HG03039 (cell line): ENCODE data around the gene ANKRD39.
"Not testable (repeated sequence)": the region's sequence is repeated elsewhere in the genome, so short reads cannot be mapped to it uniquely, and the experiment has no call there.

Experiments
- ATAC-seq: cut with Tn5 transposase; IDR thresholded peaks from one replicate; pipeline ENCODE4 v1.9.1; 2021; ENCODE audit warnings: mild to moderate bottlenecking, moderate library complexity; ENCODE audit not compliant: unreplicated experiment

The ANKRD39 gene

DNA sequence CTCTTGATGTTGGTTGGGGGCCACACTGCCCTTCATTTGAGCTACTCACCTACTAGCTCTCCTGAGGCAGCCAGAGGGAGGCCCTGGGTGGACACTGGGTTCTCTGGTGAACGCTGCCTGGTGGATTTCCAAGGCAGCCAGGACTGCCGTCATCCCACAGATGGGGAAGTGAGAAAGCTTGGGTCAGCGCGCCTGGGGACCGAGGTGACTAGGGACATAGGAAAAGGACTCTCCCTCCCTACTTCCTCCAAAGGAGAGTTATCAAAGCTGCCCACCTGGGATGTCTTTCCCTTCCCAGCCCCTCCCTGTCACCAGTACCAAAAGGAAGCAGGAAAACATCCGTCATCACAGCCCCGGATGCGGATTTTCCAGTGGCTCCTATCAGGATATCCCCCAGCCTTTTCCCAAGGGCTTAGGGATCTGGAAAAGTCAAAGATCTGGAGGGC is 15.9 kb upstream of the ANKRD39 start:
- ATAC-seq = no peak

DNA sequence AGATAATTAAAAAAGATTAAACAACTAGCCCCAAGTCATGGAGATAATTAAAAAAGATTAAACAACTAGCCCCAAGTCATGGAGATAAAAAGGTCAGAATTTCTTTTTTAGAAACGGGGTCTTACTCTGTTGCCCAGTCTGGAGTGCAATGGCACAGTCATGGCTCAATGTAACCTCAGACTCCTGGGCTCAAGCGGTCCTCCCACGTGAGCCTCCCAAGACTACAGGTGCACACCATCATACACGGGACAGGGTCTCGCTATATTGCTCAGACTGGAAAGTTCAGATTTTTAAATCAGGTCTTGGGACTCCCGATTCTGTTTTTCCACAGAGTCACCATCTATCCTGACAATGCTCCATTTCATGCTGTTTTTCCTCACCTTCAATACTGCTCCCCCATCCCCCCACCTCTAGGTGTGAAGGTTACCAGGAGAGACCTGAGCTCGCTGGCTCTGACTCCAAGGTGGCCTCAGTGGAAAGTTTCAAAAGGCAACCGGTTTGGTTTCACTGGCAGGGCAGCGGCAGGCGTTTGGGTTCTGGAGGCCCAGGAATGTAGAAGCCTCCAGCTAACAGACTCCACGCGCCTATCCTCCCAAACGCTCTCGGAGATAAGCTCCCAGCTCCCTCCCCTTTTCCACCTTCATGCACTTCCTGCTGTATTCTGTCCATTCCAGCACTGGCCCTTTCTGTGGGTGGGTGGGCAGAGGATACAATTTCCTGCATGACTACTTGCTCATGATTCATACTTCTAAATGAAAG is 15.0 kb upstream of the ANKRD39 start:
- no peak for ATAC-seq

DNA sequence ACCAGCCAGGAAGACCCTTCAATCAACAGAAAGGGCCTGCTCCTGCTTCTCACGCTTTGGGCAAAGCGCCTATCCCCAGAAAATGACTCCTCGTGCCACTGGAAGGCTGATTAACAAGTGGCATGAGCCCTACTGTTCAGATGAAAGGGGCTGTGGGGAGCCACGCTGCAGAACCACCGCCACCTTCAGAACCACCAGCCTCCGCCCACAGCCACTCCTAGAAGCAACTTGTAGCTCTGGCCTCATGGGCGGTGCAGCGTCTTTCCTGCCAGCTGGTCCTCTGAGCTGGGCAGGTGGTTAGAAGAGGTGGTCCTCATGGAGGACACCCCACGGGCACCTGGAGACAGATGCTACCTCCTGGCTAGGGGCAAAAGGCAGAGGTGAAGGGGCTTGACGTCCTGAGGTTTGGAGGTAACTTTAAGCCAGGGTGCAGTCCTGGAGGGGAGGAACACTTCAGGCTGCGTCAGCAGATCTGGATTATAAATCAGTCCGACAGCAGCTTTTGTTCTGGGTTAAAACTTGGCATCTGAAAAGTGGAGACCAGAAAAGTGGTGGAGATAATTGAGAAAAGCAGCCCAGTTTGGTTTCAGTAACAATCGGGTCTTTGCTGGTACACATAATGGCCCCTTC is 12.9 kb upstream of the ANKRD39 start:
- ATAC-seq = no peak

DNA sequence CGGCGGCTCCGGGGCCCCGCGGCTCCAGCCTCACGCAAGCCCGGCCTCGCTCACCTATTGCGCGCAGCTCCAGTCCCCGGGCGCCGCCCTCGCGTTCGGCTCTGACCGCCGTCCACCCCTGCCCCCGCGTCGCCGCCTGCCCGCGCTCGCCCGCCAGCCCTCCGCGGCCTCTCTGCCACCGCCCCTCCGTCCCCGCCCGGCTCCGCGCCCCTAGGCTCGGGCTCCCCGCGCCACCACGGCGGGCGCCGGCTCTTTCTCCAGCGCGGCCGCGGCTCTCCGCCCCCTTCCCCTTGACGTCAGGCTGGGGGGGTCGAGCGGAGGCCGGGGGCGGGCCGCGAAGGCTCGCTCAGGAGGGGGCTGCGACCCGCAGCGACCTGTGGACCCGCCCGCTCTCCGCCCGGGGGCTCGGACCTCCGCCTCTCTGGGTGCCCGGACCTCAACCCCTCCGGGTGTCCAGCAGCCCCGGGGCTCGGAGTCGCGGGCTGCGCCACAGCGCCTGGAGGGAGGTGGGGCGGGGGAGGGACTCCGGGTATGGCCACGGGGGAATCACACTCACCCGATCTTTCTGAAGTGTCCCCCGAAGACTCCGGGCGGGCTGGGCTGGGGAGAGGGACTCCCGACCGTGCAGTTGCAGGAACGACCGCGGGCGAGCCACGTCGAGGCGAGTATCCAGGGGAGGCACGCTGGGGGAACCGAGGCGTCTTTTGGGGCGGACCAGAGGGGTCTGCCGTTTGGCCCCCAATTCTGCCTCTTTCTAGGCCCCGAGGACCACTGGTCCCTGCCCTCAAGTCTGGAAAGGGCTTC is 12.2 kb upstream of the ANKRD39 start, which contains the start of gene SEMA4C:
TSS of gene SEMA4C (minus strand) at position 259 of the 804 bp plus-strand sequence. CDS start 2,194 bp downstream, outside the sequence.
- no peak for ATAC-seq

DNA sequence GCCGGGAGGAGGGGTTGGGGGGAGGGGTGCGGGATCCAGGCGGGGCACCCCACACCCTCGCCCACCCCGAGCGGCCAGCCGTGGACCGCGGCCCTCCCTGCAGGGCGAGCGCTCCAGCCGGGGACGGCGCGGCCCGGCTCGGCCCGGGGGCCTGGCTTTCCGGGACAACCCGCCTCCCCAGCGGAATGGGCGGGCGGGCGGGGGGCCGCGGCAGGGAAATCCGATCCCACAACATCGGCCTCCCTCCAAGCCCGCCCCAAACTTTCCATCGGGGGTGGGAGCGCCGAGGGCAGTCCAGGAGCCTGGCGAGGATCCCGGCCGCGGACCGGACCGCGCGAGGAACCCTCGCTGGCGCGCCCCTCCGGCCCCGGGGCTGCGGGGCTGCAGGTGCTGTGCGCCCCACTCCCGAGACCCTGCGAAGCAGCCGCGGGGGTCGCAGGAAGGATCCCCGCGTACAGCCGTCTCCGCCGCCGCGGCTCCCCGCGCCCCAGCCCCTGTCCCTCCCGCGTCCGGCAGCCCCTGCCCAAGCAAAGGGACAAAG is 11.5 kb upstream of the ANKRD39 start:
- no peak for ATAC-seq

DNA sequence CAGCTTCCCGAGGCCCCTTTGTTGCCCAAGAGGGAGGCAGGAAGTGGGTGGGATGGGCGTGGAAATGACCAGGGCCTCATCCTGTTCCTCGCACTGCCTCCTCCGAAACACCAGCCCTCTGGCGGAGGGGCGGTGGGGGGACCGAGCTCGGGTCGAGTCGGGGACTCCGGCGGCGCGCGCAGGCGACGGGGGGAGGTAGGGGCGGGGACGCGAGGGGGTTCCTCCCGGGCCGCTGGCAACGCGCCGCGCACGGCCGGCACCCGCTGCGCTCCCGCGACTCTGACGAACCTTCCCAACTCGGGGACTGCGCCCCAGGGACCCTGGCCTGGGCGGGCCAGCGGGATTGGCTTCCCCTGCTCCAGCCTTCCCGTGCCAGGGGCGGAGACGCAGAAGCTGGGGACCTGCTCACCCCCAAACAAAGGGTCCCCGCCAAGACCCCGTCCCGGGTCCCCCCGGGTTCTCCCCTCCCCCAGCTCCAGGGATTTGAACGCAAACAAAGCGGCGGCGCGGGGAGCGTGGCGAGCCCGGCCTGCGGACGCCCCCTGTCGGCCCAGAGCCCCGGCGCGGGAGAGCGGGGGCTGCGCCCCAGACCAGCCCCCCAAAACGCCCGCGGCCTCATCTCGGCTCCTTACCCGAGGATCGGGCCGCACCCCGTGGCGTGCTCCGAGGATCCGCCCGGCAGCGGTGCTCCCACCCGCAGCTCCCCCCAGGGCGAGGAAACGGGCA is 10.9 kb upstream of the ANKRD39 start:
- no peak for ATAC-seq

DNA sequence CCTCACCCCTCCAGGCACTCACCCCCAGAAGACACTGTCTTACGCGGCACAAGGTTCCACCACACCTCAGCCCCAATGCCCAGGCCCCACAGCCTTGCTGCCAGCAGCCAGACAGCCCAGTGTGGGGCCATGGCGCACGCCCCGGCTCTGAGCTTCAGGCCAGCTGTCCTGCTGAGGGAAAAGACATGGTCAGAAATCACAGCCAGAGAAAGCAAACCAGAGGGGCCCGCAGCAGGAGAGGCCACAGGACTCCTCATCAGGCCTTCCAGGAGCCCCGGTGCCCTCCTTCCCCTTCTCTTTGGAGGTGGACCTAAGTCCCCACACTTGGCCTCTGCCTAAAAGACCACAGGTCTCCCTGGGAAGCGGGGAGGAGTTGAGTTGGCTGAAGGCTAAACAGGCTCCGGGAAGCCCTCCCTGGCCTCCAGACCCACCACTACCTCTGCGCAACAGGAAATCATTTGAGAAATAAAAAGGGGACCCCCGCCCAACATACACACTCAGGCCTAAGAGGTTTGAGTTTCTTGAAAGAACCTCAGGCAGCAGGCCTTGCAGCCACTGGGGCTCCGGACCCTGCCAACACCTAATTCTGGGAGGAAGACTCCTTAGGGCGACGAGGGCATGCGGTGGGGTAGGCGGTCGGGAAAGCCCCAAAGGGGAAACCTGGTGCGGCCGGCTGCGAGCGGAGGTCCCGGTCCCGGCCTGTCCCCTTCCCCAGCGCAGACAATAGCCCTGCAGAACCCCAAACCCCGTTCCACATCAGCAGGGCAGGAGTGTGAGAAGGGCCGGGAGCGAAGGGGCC is 10.1 kb upstream of the ANKRD39 start:
- ATAC-seq = no peak

DNA sequence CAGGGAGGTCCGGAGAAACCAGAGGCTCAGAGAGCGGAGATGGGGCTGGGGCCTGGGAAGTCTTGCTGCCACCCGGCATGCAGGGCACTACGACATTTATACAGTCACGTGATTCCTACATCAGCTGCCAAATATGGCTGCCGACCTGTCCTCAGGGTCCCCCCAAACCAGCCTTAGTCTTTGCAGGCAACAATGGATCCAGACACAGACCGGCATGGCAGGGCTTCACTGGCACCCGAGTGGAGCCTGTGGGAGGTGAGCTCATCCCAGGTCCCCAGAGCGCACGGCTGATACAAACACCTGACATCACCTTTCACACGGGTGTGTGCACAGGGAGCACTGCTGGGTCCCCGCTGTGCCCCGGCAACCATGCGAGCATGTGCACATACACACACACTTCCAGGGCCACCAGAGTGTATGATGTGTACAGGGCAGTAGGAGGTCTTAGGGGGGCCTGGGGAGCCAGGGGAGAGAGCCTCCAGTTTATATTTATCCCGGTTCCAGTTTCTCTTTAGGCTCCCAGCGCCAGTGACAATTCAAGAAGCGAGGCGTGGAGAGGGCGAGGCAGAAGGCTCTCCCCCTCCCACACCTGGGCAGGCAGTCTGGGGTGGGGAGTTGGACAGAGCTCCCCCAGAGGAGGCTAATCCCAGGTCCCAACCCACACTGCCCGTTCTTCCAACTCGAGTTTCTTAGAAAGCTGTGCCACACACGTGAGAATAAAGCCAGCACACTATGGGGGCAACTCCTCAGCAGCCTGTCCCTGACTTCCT is 9.4 kb upstream of the ANKRD39 start:
- ATAC-seq = no peak

DNA sequence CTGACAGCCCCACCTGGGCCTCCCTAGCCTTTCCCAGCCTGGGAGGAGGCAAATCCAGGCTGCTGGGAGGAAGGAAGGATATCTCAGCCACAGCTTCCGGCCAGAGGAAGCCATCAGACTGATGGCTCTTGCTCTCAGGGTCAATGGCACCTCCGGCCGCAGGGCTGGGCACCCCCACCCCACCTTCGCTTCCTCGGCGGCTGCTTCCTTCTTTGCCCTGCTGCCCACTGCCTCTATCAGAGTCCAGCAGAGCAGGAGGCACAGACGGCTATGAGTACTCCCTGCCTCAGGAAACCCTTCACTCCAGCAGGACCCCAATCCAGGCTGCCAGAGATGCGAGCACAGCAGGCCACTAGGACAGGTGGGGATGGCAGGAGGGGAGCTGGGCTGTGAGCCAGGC is 8.8 kb upstream of the ANKRD39 start:
- no peak for ATAC-seq

DNA sequence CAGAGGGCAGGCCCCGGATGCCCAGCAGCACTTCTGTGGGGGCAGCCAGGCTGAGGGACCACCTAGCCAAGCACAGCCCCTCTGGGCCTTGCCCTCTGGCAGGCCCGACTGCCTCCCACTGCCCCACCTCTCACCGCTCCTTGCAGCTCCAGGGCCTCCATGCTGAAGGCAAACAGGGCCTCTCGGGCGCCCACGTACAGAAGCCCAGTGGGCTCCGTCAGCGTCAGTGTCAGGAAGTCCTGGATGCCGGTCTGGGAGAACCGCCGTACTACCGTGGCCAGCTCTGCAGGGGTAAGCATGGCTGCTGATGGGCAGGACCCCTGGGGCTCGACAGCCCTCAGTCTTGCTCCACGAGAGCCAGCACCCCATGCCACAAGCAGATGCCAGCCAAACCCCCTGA is 8.3 kb upstream of the ANKRD39 start:
- ATAC-seq = no peak

DNA sequence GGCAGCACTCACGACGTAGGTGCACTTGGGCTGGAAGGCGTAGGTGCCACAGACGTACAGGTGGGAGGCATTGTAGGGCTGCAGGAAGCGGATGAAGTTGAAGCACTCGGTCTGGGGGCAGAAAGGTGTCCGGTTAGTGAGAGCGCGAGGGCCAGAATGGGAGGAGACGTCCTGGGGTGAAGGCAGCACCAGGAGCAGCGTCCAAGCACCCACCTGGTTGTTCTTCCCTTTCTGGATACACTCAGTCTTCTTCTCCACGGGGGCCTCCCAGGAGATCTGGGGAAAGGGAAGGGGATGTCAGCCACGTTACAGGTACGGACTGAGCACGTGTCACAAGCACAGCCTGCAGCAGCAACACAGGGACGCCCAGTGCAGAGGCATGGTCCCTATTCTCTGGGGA is 7.8 kb upstream of the ANKRD39 start:
- ATAC-seq = no peak

DNA sequence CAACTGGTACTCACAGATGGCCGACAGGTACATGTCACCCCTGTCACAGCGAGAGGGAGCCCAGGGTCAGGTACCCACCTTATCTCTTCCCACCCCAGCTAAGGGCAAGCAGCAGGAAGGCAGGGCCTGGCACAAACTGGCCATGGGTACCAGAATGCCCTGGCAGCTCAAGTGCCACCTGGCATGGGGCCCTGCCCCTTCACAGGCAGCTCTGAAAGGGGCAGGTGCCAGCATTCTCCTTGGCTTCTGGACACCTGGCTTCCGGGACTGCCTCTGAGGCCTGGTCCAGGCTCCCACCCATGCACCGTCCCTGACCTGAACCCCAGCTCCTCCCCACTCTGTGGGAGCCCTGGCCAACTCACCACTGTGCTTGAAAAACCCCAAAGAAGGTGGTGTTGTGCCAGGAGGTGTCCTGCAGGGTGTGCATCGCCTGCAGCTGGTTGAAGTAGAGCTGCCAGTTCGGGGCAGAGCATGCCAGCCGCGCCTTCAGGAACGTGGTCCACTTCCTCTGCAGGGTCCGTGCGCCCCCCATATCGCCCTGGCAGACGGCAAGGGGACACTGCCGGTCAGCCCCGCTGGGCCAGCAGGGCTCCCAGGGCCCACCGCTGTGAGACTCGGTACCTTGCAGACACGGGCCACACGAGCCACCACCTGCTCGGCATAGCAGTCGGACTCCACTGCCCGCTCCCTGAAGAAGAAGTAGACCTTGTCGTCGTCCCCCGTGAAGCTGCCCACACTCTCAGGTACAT is 6.7 kb upstream of the ANKRD39 start:
- ATAC-seq = no peak

DNA sequence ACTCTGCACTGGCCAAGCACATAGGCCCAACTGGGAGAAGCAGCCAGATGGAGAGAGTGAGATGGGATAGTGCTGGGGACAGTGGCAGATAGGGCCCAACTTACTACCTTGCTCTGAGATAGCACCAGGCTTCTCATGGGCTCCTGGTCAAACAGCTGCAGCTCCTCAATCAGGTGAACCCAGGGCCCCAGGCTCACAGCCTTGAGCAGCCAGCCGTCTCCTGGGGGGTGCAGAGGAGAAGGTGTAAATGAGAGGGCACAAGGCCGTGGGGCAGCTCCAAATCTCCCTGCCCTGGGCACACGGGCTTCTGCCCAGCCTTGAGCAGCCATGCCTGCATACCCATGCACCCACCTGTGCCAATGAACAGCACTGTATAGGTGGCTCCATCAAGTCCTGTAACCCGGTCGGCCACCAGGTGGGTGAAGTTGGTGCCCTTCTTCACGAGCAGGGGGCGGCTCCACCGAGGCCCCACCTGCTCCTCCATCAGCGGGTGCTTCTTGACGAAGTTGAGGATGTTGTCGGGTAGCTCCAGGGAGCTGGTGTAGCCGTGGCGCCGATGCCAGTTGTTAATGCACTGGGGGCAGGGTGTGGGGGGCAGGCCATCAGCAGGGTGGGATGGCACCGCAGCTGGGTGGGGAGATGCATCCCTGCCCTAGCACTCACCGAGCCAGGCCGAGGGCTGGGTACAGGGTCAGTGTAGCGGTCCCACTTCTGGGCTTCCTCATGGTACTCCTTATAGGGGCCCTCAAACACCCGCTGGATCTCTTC is 5.9 kb upstream of the ANKRD39 start:
- no peak for ATAC-seq

DNA sequence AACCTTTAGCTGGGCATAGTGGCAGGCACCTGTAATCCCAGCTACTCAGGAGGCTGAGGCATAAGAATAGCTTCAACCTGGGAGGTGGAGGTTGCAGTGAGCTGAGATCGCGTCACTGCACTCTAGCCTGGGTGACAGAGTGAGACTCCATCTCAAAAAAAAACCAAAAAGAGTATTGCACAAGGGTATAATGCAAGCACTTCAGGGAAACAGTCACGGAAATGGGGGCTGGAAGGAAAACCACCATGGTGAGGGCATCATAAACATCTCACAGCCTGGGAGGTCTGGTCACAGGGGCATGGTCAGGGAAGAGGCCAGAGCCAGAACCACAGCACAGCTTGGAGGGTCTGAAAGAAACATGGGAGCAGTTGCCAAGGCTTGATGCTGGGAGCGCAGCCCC is 5.2 kb upstream of the ANKRD39 start:
- ATAC-seq = not testable (repeated sequence)

DNA sequence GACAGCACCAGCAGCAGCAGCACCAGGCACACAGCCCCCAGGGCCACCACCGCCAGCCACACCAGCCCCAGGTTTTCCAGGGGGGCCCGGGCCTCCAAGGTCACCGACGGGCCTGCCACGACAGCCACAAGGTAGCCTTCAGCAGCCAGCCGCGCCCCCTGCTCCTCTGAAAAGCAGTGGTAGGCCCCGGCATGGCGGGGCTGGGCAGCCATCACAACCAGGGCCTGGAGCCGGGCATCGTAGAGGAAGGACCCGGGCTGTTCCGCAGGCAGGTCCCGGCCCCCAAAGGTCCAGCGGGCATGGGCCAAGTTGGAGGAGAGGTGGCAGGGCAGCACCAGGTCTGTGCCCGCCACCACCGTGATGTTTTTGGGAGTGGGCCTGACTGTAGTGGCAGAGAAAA is 3.3 kb upstream of the ANKRD39 start:
- no peak for ATAC-seq

DNA sequence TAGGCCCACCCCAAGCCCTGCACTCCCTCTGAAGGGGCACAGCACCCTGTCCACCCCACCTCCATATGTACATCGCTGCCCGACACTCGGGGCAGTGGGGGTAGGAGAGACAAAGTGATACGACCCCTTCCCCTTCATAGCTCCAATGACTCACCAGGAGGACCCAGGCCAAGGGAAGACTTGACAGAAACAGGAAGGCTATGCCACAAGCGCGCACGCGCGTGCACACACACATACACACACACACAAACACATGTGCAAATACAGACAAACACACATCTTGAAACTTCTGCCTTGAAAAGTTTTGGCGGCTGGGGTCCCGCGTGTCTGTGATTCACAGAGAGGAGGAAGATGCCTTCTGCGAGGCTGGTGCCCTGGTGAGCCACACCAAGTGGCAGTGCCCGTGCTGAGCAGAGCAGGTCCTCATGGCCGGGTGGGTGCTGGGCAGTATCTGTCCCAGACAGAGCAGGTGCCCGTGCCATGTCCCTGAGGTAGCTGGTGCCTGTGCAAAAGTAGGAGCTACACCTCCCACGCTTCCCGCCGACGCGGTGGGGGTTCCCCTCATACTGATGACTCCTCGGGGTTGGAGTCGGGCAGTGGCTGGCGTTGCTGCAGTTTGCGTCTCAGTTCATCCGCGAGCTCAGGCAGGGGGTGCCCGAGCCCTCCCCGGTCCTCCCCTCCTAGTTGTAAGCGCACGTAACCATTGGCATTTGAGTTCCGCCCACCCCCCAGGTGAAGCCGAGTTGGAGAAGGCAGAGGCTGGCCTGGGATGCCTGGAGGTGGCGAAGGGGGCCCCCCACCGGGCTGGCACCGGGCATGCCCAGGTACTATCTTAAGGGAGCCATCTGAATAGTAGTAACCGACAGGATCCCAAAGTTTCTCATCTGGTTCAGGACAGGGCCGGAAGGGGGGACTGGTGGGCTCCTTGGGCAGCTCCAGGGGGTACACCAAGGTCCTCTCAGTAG is 2.5 kb upstream of the ANKRD39 start:
- ATAC-seq = no peak

DNA sequence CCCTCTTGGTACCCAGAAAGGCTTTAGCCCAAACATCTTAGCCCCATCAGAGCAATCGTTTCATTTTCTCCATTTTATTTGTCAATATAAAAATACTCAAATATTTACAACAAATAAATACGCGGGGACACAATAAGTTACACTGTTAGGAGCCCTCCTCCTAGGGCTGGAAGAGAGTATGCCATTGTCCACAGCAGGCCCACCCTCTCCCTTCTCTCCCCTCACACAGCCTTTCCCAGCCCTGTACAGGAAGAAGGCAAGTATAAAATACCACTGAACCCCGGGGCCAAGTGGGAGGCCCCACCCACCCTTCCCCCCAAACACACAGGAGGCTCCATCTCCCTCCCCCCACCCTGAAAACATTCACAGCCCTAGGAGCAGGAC is 1.9 kb upstream of the ANKRD39 start:
- no peak for ATAC-seq
